Measurements from ENCODE around the gene TMEM72.
A peak's percentile ranks its signal among the peaks of the same experiment; 100 is the strongest.
"Not testable (repeated sequence)": the region's sequence is repeated elsewhere in the genome, so short reads cannot be mapped to it uniquely, and the experiment has no call there.

Gene TMEM72

GRCh38 chr10:44911081-44911540 is at the start of gene TMEM72:
TMEM72 (plus strand) TSS chr10:44911337; CDS start chr10:44911513, 176 bp downstream.
- DNase-seq: no peak

- DNase-seq: no peak
These were observed 49.0 kb upstream of the TMEM72 start for GRCh38 chr10:44862006-44862751.

GRCh38 chr10:44862924-44863323 is 48.2 kb upstream of the TMEM72 start:
- no peak for DNase-seq

GRCh38 chr10:44863344-44864047 is 47.6 kb upstream of the TMEM72 start:
- DNase-seq: no peak

GRCh38 chr10:44864051-44864450 is 47.1 kb upstream of the TMEM72 start:
- no peak for DNase-seq

- DNase-seq: peak; percentile 61
These were observed 46.4 kb upstream of the TMEM72 start for GRCh38 chr10:44864637-44865288.

GRCh38 chr10:44865289-44865671 is 45.9 kb upstream of the TMEM72 start:
- DNase-seq: no peak

- not testable (repeated sequence) for DNase-seq
These were observed 44.8 kb upstream of the TMEM72 start for GRCh38 chr10:44866367-44866766.

GRCh38 chr10:44870031-44870430 is 41.1 kb upstream of the TMEM72 start:
- DNase-seq: no peak

GRCh38 chr10:44873160-44873559 is 38.0 kb upstream of the TMEM72 start:
- DNase-seq: no peak

- no peak for DNase-seq
These were observed 37.0 kb upstream of the TMEM72 start for GRCh38 chr10:44874166-44874565.

- no peak for DNase-seq
These were observed 32.2 kb upstream of the TMEM72 start for GRCh38 chr10:44878706-44879530.

GRCh38 chr10:44879531-44879899 is 31.6 kb upstream of the TMEM72 start:
- no peak for DNase-seq

- DNase-seq: no peak
These were observed 30.9 kb upstream of the TMEM72 start for GRCh38 chr10:44880090-44880715.

- DNase-seq: no peak
These were observed 29.5 kb upstream of the TMEM72 start for GRCh38 chr10:44881649-44882048.

- DNase-seq: no peak
These were observed 28.9 kb upstream of the TMEM72 start for GRCh38 chr10:44882166-44882720.

- DNase-seq: no peak
These were observed 27.4 kb upstream of the TMEM72 start for GRCh38 chr10:44883593-44884331.

GRCh38 chr10:44885710-44886109 is 25.4 kb upstream of the TMEM72 start:
- no peak for DNase-seq

GRCh38 chr10:44886966-44887365 is 24.2 kb upstream of the TMEM72 start:
- no peak for DNase-seq

GRCh38 chr10:44888886-44889285 is 22.3 kb upstream of the TMEM72 start:
- no peak for DNase-seq

GRCh38 chr10:44889834-44890233 is 21.3 kb upstream of the TMEM72 start:
- DNase-seq: no peak

Measured in cortex of kidney (tissue), 1 donor.